NB4 (cell line): Measurements from ENCODE around the gene HOMER2.
"Not testable (repeated sequence)": the region's sequence is repeated elsewhere in the genome, so short reads cannot be mapped to it uniquely, and the experiment has no call there.

ENCODE experiments used
- DNase-seq: peaks from one replicate; pipeline ENCODE4 v3.0.0; 2010; ENCODE audit warnings: low read depth
- H3K4me3 ChIP-seq: one replicate; pipeline ENCODE4 v1.5.1; 2011; ENCODE audit warnings: mild to moderate bottlenecking, low read depth, low read length, moderate library complexity
- CTCF ChIP-seq: IDR thresholded peaks from one replicate; pipeline ENCODE4 v1.5.1; 2012; ENCODE audit warnings: low read depth, low read length
- MAX ChIP-seq: IDR thresholded peaks from 2 replicates; pipeline ENCODE4 v1.6.1; 2011; ENCODE audit warnings: low read depth, low read length
- MYC ChIP-seq: IDR thresholded peaks from 2 replicates; pipeline ENCODE4 v1.6.1; 2011; ENCODE audit warnings: low read depth, low read length
- POLR2A ChIP-seq: IDR thresholded peaks from 2 replicates; pipeline ENCODE4 v1.6.1; 2011; ENCODE audit warnings: mild to moderate bottlenecking; ENCODE audit not compliant: insufficient read length; ENCODE audit errors: extremely low read depth

The HOMER2 gene

DNA sequence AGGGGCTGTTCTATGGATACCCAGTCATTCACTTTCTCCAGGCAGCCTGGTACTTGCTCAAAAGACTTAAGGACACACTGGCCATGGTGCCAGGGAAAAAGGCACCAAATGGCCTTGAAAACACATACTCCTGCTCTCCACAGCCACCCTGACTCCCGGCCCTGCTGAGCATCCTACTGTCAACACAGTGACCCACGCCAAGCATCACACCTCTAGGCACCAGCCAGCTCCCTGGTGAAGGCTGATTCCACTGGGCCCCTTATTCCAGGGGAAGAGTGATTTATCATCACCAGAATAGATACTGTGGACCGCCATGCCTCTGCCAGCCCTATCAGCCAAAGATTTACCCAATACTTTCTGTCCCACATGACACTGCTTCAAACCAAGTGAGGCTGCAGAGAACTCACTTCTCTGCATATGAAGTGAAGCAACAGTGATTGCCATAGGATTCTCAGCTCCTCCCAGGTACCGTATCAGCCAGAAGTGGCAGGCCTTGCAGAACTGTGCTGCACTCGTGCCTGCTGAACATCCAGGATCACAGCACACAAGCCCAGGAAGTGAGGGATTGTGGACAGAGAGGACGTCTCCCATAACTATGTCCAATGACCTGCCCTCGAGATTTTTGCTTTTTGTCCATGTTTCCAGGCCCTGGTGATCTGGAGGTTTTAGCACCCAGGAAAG lies 79.4 kb downstream of the HOMER2 start:
- no peak overlapping the region for H3K4me3 ChIP-seq
- DNase-seq, result no peak
- TF ChIP-seq MAX, result no peak
- TF ChIP-seq CTCF, result no peak
- no peak for TF ChIP-seq MYC
- no peak for TF ChIP-seq POLR2A

- TF ChIP-seq CTCF (no peak), POLR2A (no peak), MAX (no peak), MYC (no peak)
- H3K4me3 ChIP-seq, result no peak overlapping the region
- DNase-seq, result no peak
Observed at GRCh38 chr15:82871832-82872484, 80.6 kb downstream of the HOMER2 start.

GRCh38 chr15:82871358-82871757 lies 81.2 kb downstream of the HOMER2 start:
- no peak overlapping the region for H3K4me3 ChIP-seq
- TF ChIP-seq MAX (no peak), CTCF (no peak)
- no peak for DNase-seq

DNA sequence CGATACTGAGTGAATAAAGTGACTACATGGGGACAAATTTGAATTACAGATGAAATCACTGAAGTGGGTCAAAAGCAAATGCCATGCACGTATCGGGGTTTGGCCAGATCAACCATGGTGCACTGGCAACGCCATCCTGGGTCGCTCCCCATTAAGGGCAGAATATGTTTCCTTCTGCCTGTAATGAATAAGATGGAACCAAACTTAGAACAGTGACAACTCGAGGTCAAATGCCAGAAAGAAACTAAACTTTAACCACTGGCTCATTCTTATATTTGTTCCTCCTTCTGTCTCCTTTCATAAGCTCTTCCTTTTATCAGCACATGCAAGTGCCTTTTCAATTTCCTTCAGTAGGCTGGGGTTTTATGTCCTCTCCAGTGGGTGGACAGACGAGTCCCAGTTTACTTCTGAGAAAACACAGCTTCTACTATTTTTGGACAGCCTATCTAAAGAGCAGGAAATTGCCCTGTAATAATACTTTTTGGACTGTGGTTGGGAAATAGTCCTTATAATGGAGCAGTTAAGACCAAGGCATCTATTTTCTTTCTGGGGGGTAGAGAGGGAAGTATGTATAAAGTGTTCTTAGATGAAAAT lies 81.7 kb downstream of the HOMER2 start:
- no peak overlapping the region for H3K4me3 ChIP-seq
- no peak for DNase-seq
- no peak for TF ChIP-seq MAX
- TF ChIP-seq MYC, result no peak
- TF ChIP-seq CTCF, result no peak
- TF ChIP-seq POLR2A, result no peak

- DNase-seq, H3K4me3 ChIP-seq: not testable (repeated sequence)
Observed at GRCh38 chr15:82865981-82866380, 86.5 kb downstream of the HOMER2 start.

DNA sequence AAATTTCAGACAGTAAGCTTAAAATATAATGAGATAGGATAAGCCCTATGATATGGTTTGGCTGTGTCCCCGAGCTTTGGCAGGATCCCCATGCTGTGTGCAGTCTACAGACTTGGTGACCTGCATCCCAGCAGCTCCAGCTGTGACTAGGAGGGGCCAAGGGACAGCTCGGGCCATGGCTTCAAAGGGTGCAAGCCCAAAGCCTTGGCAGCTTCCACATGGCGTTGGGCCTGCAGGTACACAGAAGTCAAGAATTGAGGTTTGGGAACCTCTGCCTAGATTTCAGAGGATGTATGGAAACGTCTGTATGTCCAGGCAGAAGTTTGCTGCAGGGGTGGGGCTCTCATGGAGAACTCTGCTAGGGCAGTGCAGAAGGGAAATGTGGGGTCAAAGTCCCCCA lies 86.9 kb downstream of the HOMER2 start:
- DNase-seq, H3K4me3 ChIP-seq: not testable (repeated sequence)

GRCh38 chr15:82864967-82865366 lies 87.6 kb downstream of the HOMER2 start:
- no peak overlapping the region for H3K4me3 ChIP-seq
- TF ChIP-seq MAX, result no peak
- TF ChIP-seq CTCF, result no peak
- no peak for TF ChIP-seq MYC
- TF ChIP-seq POLR2A, result no peak
- no peak for DNase-seq
